Ishikawa (cell line): Measurements from ENCODE around the gene UBE2D3.

ENCODE experiments used
- CEBPB ChIP-seq: IDR thresholded peaks from 2 replicates; pipeline ENCODE4 v1.6.1; 2012
- CREB1 ChIP-seq: IDR thresholded peaks from 2 replicates; pipeline ENCODE4 v1.6.1; 2012; ENCODE audit warnings: low read depth
- EGR1 ChIP-seq: IDR thresholded peaks from 2 replicates; pipeline ENCODE4 v1.6.1; 2012
- EP300 ChIP-seq: IDR thresholded peaks from 2 replicates; pipeline ENCODE4 v1.6.1; 2012; ENCODE audit warnings: borderline replicate concordance
- FOXM1 ChIP-seq: IDR thresholded peaks from 2 replicates; pipeline ENCODE4 v1.6.1; 2012; ENCODE audit warnings: low read depth, borderline replicate concordance
- MAX ChIP-seq: IDR thresholded peaks from 2 replicates; pipeline ENCODE4 v1.6.1; 2012
- NFIC ChIP-seq: IDR thresholded peaks from 2 replicates; pipeline ENCODE4 v1.6.1; 2012
- RAD21 ChIP-seq: IDR thresholded peaks from 2 replicates; pipeline ENCODE4 v1.6.1; 2012; ENCODE audit warnings: low read depth
- REST ChIP-seq: IDR thresholded peaks from 2 replicates; pipeline ENCODE4 v1.6.1; 2012; ENCODE audit warnings: low read depth, mild to moderate bottlenecking
- TAF1 ChIP-seq: IDR thresholded peaks from 2 replicates; pipeline ENCODE4 v1.6.1; 2012; ENCODE audit warnings: low read depth, mild to moderate bottlenecking
- TCF12 ChIP-seq: IDR thresholded peaks from 2 replicates; pipeline ENCODE4 v1.6.1; 2012; ENCODE audit warnings: low read depth
- TEAD4 ChIP-seq: IDR thresholded peaks from 2 replicates; pipeline ENCODE4 v1.6.1; 2012
- USF1 ChIP-seq: IDR thresholded peaks from 2 replicates; pipeline ENCODE4 v1.6.1; 2012
- YY1 ChIP-seq: IDR thresholded peaks from 2 replicates; pipeline ENCODE4 v1.6.1; 2012; ENCODE audit warnings: low read depth
- ZBTB7A ChIP-seq: IDR thresholded peaks from 2 replicates; pipeline ENCODE4 v1.6.1; 2012; ENCODE audit warnings: low read depth

UBE2D3 gene

GRCh38 chr4:102787944-102788343 lies 39.4 kb downstream of the UBE2D3 start:
- no peak for TF ChIP-seq FOXM1
- TF ChIP-seq MAX, result no peak
- TF ChIP-seq TCF12, result no peak
- no peak for TF ChIP-seq RAD21
- no peak for TF ChIP-seq TEAD4
- TF ChIP-seq CEBPB, result no peak
- no peak for TF ChIP-seq NFIC
- TF ChIP-seq CREB1, result no peak
- no peak for TF ChIP-seq YY1
- TF ChIP-seq USF1, result no peak
- TF ChIP-seq ZBTB7A, result no peak
- no peak for TF ChIP-seq EGR1
- no peak for TF ChIP-seq EP300
- no peak for TF ChIP-seq TAF1
- no peak for TF ChIP-seq REST

GRCh38 chr4:102787096-102787881 lies 40.1 kb downstream of the UBE2D3 start:
- TF ChIP-seq TEAD4 (no peak), TCF12 (no peak), NFIC (no peak), ZBTB7A (no peak), MAX (no peak), YY1 (no peak), TAF1 (no peak), FOXM1 (no peak), USF1 (no peak), RAD21 (no peak), CREB1 (no peak), EGR1 (no peak), REST (no peak), CEBPB (no peak), EP300 (no peak)

GRCh38 chr4:102786279-102786678 lies 41.1 kb downstream of the UBE2D3 start:
- TF ChIP-seq RAD21, result no peak
- no peak for TF ChIP-seq TEAD4
- no peak for TF ChIP-seq YY1
- no peak for TF ChIP-seq TCF12
- TF ChIP-seq MAX, result no peak
- no peak for TF ChIP-seq CEBPB
- no peak for TF ChIP-seq EP300
- TF ChIP-seq NFIC, result no peak
- no peak for TF ChIP-seq EGR1
- no peak for TF ChIP-seq ZBTB7A
- no peak for TF ChIP-seq USF1
- TF ChIP-seq TAF1, result no peak
- TF ChIP-seq FOXM1, result no peak
- TF ChIP-seq CREB1, result no peak
- TF ChIP-seq REST, result no peak
